Tibial nerve (tissue), 3 donors: ENCODE measurements around the gene TBC1D22A.

Source experiments
- POLR2A ChIP-seq, 2 donors: fragments of 450-650 bp; IDR thresholded peaks; one replicate each; pipeline ENCODE4 v1.6.1; 2017; ENCODE audit warnings: antibody characterized with exemption in 2 of 2, mild to moderate bottlenecking in 2 of 2, moderate library complexity in 2 of 2
- TF ChIP-seq, protein P1 (sequence below), 5 experiments: fragments of 200-600 bp in 3 of 5; fragments of 450-650 bp in 2 of 5; sonication (generic) in 3 of 5; IDR thresholded peaks; one replicate each; pipeline ENCODE4 v1.5.1; 2016 to 2019; ENCODE audit warnings: antibody characterized with exemption in 5 of 5, mild to moderate bottlenecking in 3 of 5, moderate library complexity in 2 of 5

GRCh38 chr22:47190276-47190956, 428.0 kb downstream of the TBC1D22A start:
- no peak for TF ChIP-seq POLR2A (IDR thresholded peaks at IDR 0.05)
- TF ChIP-seq, protein P1, sequence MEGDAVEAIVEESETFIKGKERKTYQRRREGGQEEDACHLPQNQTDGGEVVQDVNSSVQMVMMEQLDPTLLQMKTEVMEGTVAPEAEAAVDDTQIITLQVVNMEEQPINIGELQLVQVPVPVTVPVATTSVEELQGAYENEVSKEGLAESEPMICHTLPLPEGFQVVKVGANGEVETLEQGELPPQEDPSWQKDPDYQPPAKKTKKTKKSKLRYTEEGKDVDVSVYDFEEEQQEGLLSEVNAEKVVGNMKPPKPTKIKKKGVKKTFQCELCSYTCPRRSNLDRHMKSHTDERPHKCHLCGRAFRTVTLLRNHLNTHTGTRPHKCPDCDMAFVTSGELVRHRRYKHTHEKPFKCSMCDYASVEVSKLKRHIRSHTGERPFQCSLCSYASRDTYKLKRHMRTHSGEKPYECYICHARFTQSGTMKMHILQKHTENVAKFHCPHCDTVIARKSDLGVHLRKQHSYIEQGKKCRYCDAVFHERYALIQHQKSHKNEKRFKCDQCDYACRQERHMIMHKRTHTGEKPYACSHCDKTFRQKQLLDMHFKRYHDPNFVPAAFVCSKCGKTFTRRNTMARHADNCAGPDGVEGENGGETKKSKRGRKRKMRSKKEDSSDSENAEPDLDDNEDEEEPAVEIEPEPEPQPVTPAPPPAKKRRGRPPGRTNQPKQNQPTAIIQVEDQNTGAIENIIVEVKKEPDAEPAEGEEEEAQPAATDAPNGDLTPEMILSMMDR (IDR thresholded peaks at IDR 0.05), result no peak
